Hepatocyte (in vitro differentiated cells): Measurements from ENCODE around the gene CREB5. TPM values are rescaled to one million over a fixed set of nuclear protein-coding genes. Genes with fewer than 3 reads are reported as not detected.

Source experiments
- DNase-seq: peaks from one replicate; pipeline ENCODE4 v3.0.0-alpha.2; 2016; ENCODE audit warnings: low spot score
- H2AFZ ChIP-seq: fragments of 200-600 bp; sonication (generic); 2 replicates; pipeline ENCODE4 v1.6.0; 2016; ENCODE audit warnings: antibody characterized with exemption, mild to moderate bottlenecking
- H3K27ac ChIP-seq: fragments of 200-600 bp; sonication (generic); 2 replicates; pipeline ENCODE4 v1.5.1; 2016; ENCODE audit warnings: mild to moderate bottlenecking
- H3K27me3 ChIP-seq: fragments of 200-600 bp; sonication (generic); 2 replicates; pipeline ENCODE4 v1.6.1; 2016
- H3K36me3 ChIP-seq: fragments of 200-600 bp; sonication (generic); replicated peaks from 2 replicates; pipeline ENCODE4 v1.5.1; 2016; ENCODE audit warnings: low read depth; ENCODE audit not compliant: insufficient read depth
- H3K4me1 ChIP-seq: fragments of 200-600 bp; sonication (generic); 2 replicates; pipeline ENCODE4 v1.5.1; 2016; ENCODE audit warnings: mild to moderate bottlenecking, moderate library complexity; ENCODE audit not compliant: insufficient read depth
- H3K4me2 ChIP-seq: fragments of 200-600 bp; sonication (generic); 2 replicates; pipeline ENCODE4 v1.6.0; 2016
- H3K4me3 ChIP-seq: fragments of 200-600 bp; sonication (generic); 2 replicates; pipeline ENCODE4 v1.5.1; 2016; ENCODE audit warnings: mild to moderate bottlenecking
- H3K79me2 ChIP-seq: fragments of 200-600 bp; sonication (generic); 2 replicates; pipeline ENCODE4 v1.6.0; 2017; ENCODE audit warnings: mild to moderate bottlenecking
- H3K9me2 ChIP-seq: fragments of 200-600 bp; sonication (generic); replicated peaks from 2 replicates; pipeline ENCODE4 v1.6.0; 2017; ENCODE audit warnings: mild to moderate bottlenecking; ENCODE audit not compliant: insufficient read depth
- H3K9me3 ChIP-seq: fragments of 200-600 bp; sonication (generic); 2 replicates; pipeline ENCODE4 v1.5.1; 2016; ENCODE audit warnings: low read depth, mild to moderate bottlenecking
- H4K20me1 ChIP-seq: fragments of 200-600 bp; sonication (generic); 2 replicates; pipeline ENCODE4 v1.6.0; 2016; ENCODE audit warnings: mild to moderate bottlenecking; ENCODE audit not compliant: insufficient read depth, poor library complexity, severe bottlenecking
- CTCF ChIP-seq: fragments of 200-600 bp; sonication (generic); IDR thresholded peaks from 2 replicates; pipeline ENCODE4 v1.5.1; 2016; ENCODE audit warnings: antibody characterized with exemption, mild to moderate bottlenecking; ENCODE audit not compliant: poor library complexity
- EZH2 ChIP-seq: fragments of 200-600 bp; sonication (generic); IDR thresholded peaks from 2 replicates; pipeline ENCODE4 v1.6.1; 2016; ENCODE audit warnings: antibody characterized with exemption, mild to moderate bottlenecking, borderline replicate concordance
- EZH2phosphoT487 ChIP-seq: fragments of 200-600 bp; sonication (generic); IDR thresholded peaks from one replicate; pipeline ENCODE4 v1.6.1; 2018; ENCODE audit warnings: antibody characterized with exemption, mild to moderate bottlenecking, low read depth, moderate library complexity; ENCODE audit not compliant: unreplicated experiment, severe bottlenecking
- WGBS: methylation state at CpG from one replicate; pipeline ENCODE4 v1.1.6; 2016; ENCODE audit warnings: low lambda C conversion rate; ENCODE audit errors: missing lambda C conversion rate; 5-methylcytosine and 5-hydroxymethylcytosine counted together
- polyA plus RNA-seq: library from polyadenylated mRNA; unstranded; fragments of >200 nt; fragmentation: Nextera tagmentation; extraction: Ambion mirVana; gene quantifications from 2 replicates; pipeline ENCODE4 v1.2.1, GENCODE V29; 2016
- total RNA-seq: library from RNA; depleted of rRNA; stranded (reverse); fragments of >200 nt; gene quantifications from 2 replicates; pipeline ENCODE4 v1.2.3, GENCODE V29; 2014

Gene CREB5
- total and polyA plus RNA-seq, 2 experiments from 2014 or later, result 14.0 to 27.9 TPM

- WGBS, result 78% methylated on average over 3 of the region's 3 CpGs
- Histone ChIP-seq H3K36me3 (no peaks in the 10 kb centered on the region), H3K27ac (peak overlapping the region; percentile 31), H3K79me2 (no peaks in the 10 kb centered on the region), H2AFZ (no peak overlapping the region), H3K4me1 (peaks cover 6% of the 10 kb centered on the region), H3K4me2 (peak overlapping the region; percentile 47), H3K4me3 (no peak overlapping the region), H3K27me3 (no peaks in the 10 kb centered on the region), H4K20me1 (no peaks in the 10 kb centered on the region), H3K9me2 (no peaks in the 10 kb centered on the region), H3K9me3 (no peaks in the 10 kb centered on the region)
- DNase-seq, result no peak
- TF ChIP-seq CTCF, result no peak
- no peak for TF ChIP-seq EZH2phosphoT487
- TF ChIP-seq EZH2, result no peak
These were observed 317.4 kb downstream of the CREB5 start for GRCh38 chr7:28729727-28730126.

GRCh38 chr7:28731092-28731658 is 318.9 kb downstream of the CREB5 start:
- H3K9me3 ChIP-seq, result no peaks in the 10 kb centered on the region
- H3K4me3 ChIP-seq, result no peak overlapping the region
- H3K36me3 ChIP-seq, result no peaks in the 10 kb centered on the region
- H2AFZ ChIP-seq, result no peak overlapping the region
- no peak for DNase-seq
- H3K9me2 ChIP-seq, result no peaks in the 10 kb centered on the region
- H3K27ac ChIP-seq, result no peak overlapping the region
- no peaks in the 10 kb centered on the region for H3K79me2 ChIP-seq
- no peak overlapping the region for H3K4me2 ChIP-seq
- no peak for TF ChIP-seq CTCF
- no peak for TF ChIP-seq EZH2
- TF ChIP-seq EZH2phosphoT487, result no peak
- H3K27me3 ChIP-seq, result no peaks in the 10 kb centered on the region
- peaks cover 6% of the 10 kb centered on the region for H3K4me1 ChIP-seq
- H4K20me1 ChIP-seq, result no peaks in the 10 kb centered on the region
- 93% methylated on average over 5 of the region's 5 CpGs for WGBS

GRCh38 chr7:28732071-28732869 is 320.0 kb downstream of the CREB5 start:
- Histone ChIP-seq H3K79me2 (no peaks in the 10 kb centered on the region), H3K27ac (no peak overlapping the region), H3K9me3 (no peaks in the 10 kb centered on the region), H4K20me1 (no peaks in the 10 kb centered on the region), H3K4me3 (no peak overlapping the region), H2AFZ (no peak overlapping the region), H3K4me1 (peaks cover 6% of the 10 kb centered on the region), H3K27me3 (no peaks in the 10 kb centered on the region), H3K36me3 (no peaks in the 10 kb centered on the region), H3K9me2 (no peaks in the 10 kb centered on the region), H3K4me2 (peak overlapping the region; percentile 47)
- WGBS, result 72% methylated on average over 11 of the region's 11 CpGs
- TF ChIP-seq EZH2, result no peak
- no peak for TF ChIP-seq EZH2phosphoT487
- TF ChIP-seq CTCF, result no peak
- DNase-seq, result peak; percentile 47
